Ishikawa (cell line): Measurements from ENCODE around the gene NFKBIA.

Experiments
- CEBPB ChIP-seq: IDR thresholded peaks from 2 replicates; pipeline ENCODE4 v1.6.1; 2012
- CREB1 ChIP-seq: IDR thresholded peaks from 2 replicates; pipeline ENCODE4 v1.6.1; 2012; ENCODE audit warnings: low read depth
- EGR1 ChIP-seq: IDR thresholded peaks from 2 replicates; pipeline ENCODE4 v1.6.1; 2012
- EP300 ChIP-seq: IDR thresholded peaks from 2 replicates; pipeline ENCODE4 v1.6.1; 2012; ENCODE audit warnings: borderline replicate concordance
- FOXM1 ChIP-seq: IDR thresholded peaks from 2 replicates; pipeline ENCODE4 v1.6.1; 2012; ENCODE audit warnings: low read depth, borderline replicate concordance
- NFIC ChIP-seq: IDR thresholded peaks from 2 replicates; pipeline ENCODE4 v1.6.1; 2012
- RAD21 ChIP-seq: IDR thresholded peaks from 2 replicates; pipeline ENCODE4 v1.6.1; 2012; ENCODE audit warnings: low read depth
- REST ChIP-seq: IDR thresholded peaks from 2 replicates; pipeline ENCODE4 v1.6.1; 2012; ENCODE audit warnings: low read depth, mild to moderate bottlenecking
- TAF1 ChIP-seq: IDR thresholded peaks from 2 replicates; pipeline ENCODE4 v1.6.1; 2012; ENCODE audit warnings: low read depth, mild to moderate bottlenecking
- TCF12 ChIP-seq: IDR thresholded peaks from 2 replicates; pipeline ENCODE4 v1.6.1; 2012; ENCODE audit warnings: low read depth
- TEAD4 ChIP-seq: IDR thresholded peaks from 2 replicates; pipeline ENCODE4 v1.6.1; 2012
- YY1 ChIP-seq: IDR thresholded peaks from 2 replicates; pipeline ENCODE4 v1.6.1; 2012; ENCODE audit warnings: low read depth
- ZBTB7A ChIP-seq: IDR thresholded peaks from 2 replicates; pipeline ENCODE4 v1.6.1; 2012; ENCODE audit warnings: low read depth
- TF ChIP-seq, protein P1 (sequence below): IDR thresholded peaks from 2 replicates; pipeline ENCODE4 v1.6.1; 2012
- TF ChIP-seq, protein P2 (sequence below): IDR thresholded peaks from 2 replicates; pipeline ENCODE4 v1.6.1; 2012

Gene NFKBIA

DNA sequence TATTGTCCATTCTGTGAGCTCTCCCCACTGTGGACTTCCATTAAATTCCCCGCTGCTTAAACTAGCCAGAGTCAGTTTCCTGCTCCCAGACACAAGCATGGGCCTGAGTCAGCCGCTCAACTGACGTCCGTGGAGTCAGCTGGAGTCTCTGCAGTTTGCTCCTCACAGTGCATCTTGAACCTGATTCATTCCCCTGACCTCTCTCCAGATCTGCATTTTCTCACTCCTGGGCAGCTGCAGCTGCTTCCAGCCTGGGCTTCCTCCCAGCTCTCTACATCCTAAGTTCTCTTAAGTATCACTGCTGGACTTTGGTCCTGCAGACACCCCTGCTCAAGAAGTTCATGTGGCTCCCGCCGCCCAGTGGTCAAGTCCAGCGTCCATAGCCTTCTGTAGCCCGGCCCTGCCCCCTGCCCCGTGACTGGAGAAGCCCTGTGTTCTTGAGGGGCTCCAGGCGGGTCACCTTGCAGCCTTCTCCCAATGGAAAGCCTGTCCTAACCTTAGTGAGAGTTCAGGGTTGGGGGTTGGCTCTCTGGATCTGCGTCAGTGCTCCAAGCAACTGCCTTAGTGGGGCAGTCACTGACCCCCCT lies 20.0 kb downstream of the NFKBIA start:
- TF ChIP-seq, protein P1, sequence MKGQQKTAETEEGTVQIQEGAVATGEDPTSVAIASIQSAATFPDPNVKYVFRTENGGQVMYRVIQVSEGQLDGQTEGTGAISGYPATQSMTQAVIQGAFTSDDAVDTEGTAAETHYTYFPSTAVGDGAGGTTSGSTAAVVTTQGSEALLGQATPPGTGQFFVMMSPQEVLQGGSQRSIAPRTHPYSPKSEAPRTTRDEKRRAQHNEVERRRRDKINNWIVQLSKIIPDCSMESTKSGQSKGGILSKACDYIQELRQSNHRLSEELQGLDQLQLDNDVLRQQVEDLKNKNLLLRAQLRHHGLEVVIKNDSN = no peak
- TF ChIP-seq YY1 (no peak), TCF12 (no peak), REST (no peak), EGR1 (no peak), ZBTB7A (no peak), RAD21 (no peak), FOXM1 (no peak), CEBPB (no peak), TAF1 (no peak), TEAD4 (no peak), CREB1 (no peak)
- TF ChIP-seq, protein P2, sequence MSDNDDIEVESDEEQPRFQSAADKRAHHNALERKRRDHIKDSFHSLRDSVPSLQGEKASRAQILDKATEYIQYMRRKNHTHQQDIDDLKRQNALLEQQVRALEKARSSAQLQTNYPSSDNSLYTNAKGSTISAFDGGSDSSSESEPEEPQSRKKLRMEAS = no peak

GRCh38 chr14:35383569-35384454 lies 20.7 kb downstream of the NFKBIA start:
- no peak for TF ChIP-seq TAF1
- no peak for TF ChIP-seq NFIC
- TF ChIP-seq YY1 = no peak
- no peak for TF ChIP-seq TCF12
- TF ChIP-seq, protein P2 = no peak
- no peak for TF ChIP-seq ZBTB7A
- no peak for TF ChIP-seq REST
- no peak for TF ChIP-seq EGR1

DNA sequence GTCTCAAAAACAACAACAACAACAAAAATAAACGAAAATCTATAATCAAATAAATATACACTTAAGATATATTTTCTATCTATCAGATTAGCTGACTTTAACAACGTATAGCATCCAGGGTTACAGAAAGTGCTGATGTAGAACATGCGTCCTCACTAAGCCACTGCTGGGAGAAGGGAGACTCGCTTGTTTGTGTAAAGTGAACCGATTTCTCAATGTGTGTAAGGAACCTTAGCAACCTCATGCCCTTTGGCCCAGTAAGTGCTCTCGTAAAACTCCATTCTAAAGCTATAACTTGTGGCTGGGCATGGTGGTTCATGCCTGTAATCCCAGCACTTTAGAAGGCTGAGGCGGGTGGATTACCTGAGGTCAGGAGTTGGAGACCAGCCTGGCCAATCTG lies 23.8 kb downstream of the NFKBIA start:
- TF ChIP-seq FOXM1 (no peak), EGR1 (no peak), TCF12 (no peak), TEAD4 (no peak), EP300 (no peak), ZBTB7A (no peak), CEBPB (no peak), RAD21 (no peak), YY1 (no peak)
- TF ChIP-seq, protein P2 = no peak

DNA sequence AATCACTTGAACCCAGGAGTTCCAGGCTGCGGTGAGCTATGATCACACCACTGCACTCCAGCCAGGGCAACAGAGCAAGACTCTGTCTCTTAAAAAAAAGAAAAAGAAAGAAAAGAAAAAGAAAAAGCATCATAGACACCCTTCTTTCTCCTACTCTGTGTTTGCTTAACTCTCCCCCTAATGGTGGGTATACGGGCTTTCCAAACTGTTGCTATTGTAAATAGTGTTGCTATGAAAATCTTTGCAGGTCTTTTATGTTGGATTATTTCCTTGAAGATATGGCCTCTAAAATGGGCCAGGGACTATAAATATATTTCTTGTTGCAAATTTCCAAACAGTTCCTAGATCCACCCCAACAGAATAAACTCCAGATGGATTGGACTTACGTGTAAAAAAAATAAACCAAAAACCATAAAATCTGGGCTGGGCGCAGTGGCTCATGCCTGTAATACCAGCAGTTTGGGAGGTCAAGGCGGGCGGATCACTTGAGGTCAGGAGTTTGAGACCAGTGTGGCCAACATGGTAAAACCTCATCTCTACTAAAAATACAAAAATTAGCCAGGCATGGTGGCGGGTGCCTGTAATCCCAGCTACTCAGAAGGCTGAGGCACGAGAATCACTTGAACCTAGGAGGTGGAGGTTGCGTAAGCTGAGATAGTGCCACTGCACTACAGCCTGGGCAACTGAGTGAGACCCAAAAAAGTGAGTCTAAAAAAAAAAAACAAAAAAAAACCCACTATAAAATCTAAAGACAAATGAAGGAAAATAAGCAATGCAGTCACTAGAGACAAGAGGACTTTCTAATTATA lies 25.9 kb downstream of the NFKBIA start:
- TF ChIP-seq FOXM1 (no peak), EGR1 (no peak), TEAD4 (no peak), NFIC (no peak), REST (no peak), ZBTB7A (no peak)
